Peyer's patch (tissue), 4 donors: ENCODE data around the gene KARS1. TPM values are rescaled to one million over a fixed set of nuclear protein-coding genes. Genes with fewer than 3 reads are reported as not detected.

ENCODE experiments used
- DNase-seq, 3 donors: peaks; one replicate each; pipeline ENCODE4 v3.0.0-alpha.2; 2017 to 2019
- H3K27ac ChIP-seq, 4 donors: fragments of 200-600 bp; sonication (generic); one replicate each; pipeline ENCODE4 v1.5.1; 2016 to 2019
- H3K27me3 ChIP-seq, 2 donors: fragments of 200-600 bp; sonication (generic); one replicate each; pipeline ENCODE4 v1.5.1; 2019
- H3K36me3 ChIP-seq, 3 donors: fragments of 200-600 bp; sonication (generic); one replicate each; pipeline ENCODE4 v1.5.1; 2016 to 2019
- H3K4me1 ChIP-seq, 4 donors: fragments of 200-600 bp; sonication (generic); one replicate each; pipeline ENCODE4 v1.5.1; 2016 to 2019
- H3K4me3 ChIP-seq, 4 donors: fragments of 200-600 bp; sonication (generic); 1 replicate in 3 of 4; 2 replicates in 1 of 4; pipeline ENCODE4 v1.5.1; 2016 to 2019; ENCODE audit warnings: mild to moderate bottlenecking in 1 of 4
- H3K9me3 ChIP-seq, 4 donors: fragments of 200-600 bp; sonication (generic); one replicate each; pipeline ENCODE4 v1.5.1; 2016 to 2019; ENCODE audit warnings: mild to moderate bottlenecking in 1 of 4
- POLR2A ChIP-seq, 2 donors: fragments of 450-650 bp; IDR thresholded peaks; one replicate each; pipeline ENCODE4 v1.5.1; 2017; ENCODE audit warnings: antibody characterized with exemption in 2 of 2, mild to moderate bottlenecking in 2 of 2, moderate library complexity in 2 of 2
- total RNA-seq, 4 donors: library from RNA; depleted of rRNA; stranded (reverse); fragments of >200 nt; gene quantifications; one replicate each; pipeline ENCODE4 v1.1.0, GENCODE V29; 2016
- TF ChIP-seq, protein P1 (sequence below), 6 experiments: fragments of 450-650 bp in 4 of 6; fragments of 200-600 bp in 2 of 6; sonication (generic) in 1 of 6; IDR thresholded peaks; one replicate each; pipeline ENCODE4 v1.5.1; 2017 to 2019; ENCODE audit warnings: antibody characterized with exemption in 6 of 6, mild to moderate bottlenecking in 3 of 6, moderate library complexity in 1 of 6

KARS1 gene
- 10 to 100 TPM; 71.3 to 87.5 (median 82.7) TPM for total RNA-seq

DNA sequence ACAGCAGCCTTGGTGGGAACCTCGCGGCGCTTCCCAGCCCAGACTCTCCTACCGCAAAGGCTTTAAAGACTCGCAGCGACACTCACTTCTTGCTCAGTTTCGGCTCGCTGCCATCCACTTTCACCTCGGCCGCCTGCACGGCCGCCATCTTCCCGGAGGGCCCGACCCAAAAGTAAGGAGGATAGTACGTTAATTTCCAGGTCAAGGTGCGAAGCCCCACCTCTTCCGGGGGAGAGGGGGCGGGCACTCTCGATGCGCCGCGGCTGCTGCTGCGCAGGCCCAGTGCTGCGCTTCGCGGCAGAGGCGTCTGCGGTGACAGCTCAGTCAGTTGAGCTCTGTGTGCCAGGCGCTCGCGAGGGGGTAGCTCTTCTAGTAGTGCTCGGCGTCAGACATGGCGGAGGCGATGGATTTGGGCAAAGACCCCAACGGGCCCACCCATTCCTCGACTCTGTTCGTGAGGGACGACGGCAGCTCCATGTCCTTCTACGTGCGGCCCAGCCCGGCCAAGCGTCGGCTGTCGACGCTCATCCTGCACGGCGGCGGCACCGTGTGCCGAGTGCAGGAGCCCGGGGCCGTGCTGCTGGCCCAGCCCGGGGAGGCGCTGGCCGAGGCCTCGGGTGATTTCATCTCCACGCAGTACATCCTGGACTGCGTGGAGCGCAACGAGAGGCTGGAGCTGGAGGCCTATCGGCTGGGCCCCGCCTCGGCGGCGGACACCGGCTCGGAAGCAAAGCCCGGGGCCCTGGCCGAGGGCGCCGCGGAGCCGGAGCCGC, at the start of gene KARS1, which contains the start of gene TERF2IP:
TSS of gene KARS1 (minus strand) at position 174 of the 773 bp plus-strand sequence. CDS start at position 148, 26 bp downstream.
TSS of gene TERF2IP (plus strand) at position 282 of the 773 bp plus-strand sequence. CDS start at position 392, 110 bp downstream.
- H3K27me3 ChIP-seq, result no peaks in the 10 kb centered on the region
- TF ChIP-seq, protein P1, sequence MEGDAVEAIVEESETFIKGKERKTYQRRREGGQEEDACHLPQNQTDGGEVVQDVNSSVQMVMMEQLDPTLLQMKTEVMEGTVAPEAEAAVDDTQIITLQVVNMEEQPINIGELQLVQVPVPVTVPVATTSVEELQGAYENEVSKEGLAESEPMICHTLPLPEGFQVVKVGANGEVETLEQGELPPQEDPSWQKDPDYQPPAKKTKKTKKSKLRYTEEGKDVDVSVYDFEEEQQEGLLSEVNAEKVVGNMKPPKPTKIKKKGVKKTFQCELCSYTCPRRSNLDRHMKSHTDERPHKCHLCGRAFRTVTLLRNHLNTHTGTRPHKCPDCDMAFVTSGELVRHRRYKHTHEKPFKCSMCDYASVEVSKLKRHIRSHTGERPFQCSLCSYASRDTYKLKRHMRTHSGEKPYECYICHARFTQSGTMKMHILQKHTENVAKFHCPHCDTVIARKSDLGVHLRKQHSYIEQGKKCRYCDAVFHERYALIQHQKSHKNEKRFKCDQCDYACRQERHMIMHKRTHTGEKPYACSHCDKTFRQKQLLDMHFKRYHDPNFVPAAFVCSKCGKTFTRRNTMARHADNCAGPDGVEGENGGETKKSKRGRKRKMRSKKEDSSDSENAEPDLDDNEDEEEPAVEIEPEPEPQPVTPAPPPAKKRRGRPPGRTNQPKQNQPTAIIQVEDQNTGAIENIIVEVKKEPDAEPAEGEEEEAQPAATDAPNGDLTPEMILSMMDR (IDR thresholded peaks at IDR 0.05), result no peak
- TF ChIP-seq POLR2A (IDR thresholded peaks at IDR 0.05), result peak; percentile 93 to 97
- DNase-seq, result peak; percentile 92 to 98 (median 95)
- peak within 1 kb of the TSS; percentile 71 to 94 (median 92) for H3K4me3 ChIP-seq
- H3K27ac ChIP-seq, result peak within 1 kb of the TSS; percentile 91 to 97 (median 96)
- H3K36me3 ChIP-seq, result peaks cover 0 to 14% (median 0%) of the 10 kb centered on the region in 3 donors
- no peaks in the 10 kb centered on the region for H3K9me3 ChIP-seq
- H3K4me1 ChIP-seq, result peaks cover 0 to 50% (median 17%) of the 10 kb centered on the region in 4 donors

DNA sequence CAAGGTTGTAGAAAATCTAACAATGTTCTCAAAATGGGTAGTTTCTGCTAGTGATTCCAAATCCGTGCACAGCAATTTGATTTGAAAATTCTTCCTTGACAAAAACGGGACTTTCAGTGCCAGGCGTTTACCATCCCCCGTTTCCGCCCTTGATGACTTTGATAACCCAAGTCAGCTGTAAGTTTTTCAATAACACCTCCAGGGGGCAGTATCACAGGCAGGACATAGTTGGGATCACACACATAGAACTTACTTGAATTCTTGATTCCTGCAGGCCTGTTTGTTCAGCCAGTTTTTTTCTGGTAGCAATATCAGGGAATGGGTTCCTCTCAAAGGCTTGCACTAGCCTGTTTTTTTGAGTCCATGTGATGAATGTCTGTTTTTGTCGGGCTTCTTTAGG, 48.2 kb upstream of the KARS1 start:
- Histone ChIP-seq H3K27me3 (no peaks in the 10 kb centered on the region), H3K9me3 (no peaks in the 10 kb centered on the region), H3K36me3 (no peaks in the 10 kb centered on the region), H3K4me1 (no peaks in the 10 kb centered on the region), H3K27ac (no peak overlapping the region), H3K4me3 (no peak overlapping the region)
- no peak for DNase-seq
- TF ChIP-seq, protein P1 (IDR thresholded peaks at IDR 0.05), result peak in 4 of 6 experiments; percentile 8 to 38 (median 32)
- no peak for TF ChIP-seq POLR2A (IDR thresholded peaks at IDR 0.05)

DNA sequence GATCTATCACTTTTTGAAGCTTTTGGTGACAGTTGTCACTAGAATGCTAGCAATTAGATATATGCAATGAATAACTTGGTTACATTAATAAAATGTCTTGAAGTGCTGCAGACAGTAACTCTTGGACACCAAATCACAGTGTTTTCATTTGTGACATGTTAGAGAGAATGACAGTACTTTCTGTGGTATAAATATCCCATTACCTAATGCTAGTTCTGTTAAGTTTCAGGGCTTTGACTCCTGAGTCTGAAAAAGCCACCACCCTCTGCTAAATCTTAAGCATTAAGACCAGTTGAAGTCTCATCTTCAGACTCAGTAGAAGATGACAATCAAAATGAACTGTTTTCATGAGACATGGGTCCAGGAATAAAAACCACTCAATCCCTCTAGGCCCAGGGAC, 39.9 kb upstream of the KARS1 start:
- no peak overlapping the region for H3K27ac ChIP-seq
- TF ChIP-seq, protein P1 (IDR thresholded peaks at IDR 0.05), result no peak

DNA sequence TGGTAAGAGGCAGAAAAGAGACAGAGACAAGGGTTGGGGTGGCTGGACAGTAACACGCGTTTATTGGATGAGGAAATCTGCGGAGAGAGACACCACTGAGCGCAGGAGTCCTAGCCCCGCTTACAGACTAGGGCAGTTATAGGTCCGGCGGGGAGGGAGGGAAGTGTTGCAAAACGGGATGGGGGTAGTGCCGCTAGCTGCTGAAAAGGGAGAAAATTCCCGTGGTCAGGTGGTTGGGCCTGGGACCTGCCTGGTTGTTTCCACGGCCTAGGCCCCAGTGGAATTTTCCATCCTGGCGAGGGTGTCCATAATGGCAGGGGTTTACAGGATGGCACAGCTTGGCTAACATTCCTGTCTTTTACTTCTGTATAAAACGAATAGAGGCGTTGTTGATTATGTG, 34.8 kb upstream of the KARS1 start:
- TF ChIP-seq, protein P1 (IDR thresholded peaks at IDR 0.05), result no peak
- TF ChIP-seq POLR2A (IDR thresholded peaks at IDR 0.05), result no peak
- DNase-seq, result no peak
- H3K36me3 ChIP-seq, result no peaks in the 10 kb centered on the region
- H3K27me3 ChIP-seq, result no peaks in the 10 kb centered on the region
- H3K27ac ChIP-seq, result no peak overlapping the region
- no peaks in the 10 kb centered on the region for H3K9me3 ChIP-seq
- H3K4me1 ChIP-seq, result no peaks in the 10 kb centered on the region
- no peak overlapping the region for H3K4me3 ChIP-seq

More for the DNA sequence above, 39.9 kb upstream of the KARS1 start:
- Histone ChIP-seq H3K27me3 (no peaks in the 10 kb centered on the region), H3K4me1 (no peaks in the 10 kb centered on the region), H3K4me3 (no peak overlapping the region), H3K9me3 (no peaks in the 10 kb centered on the region), H3K36me3 (no peaks in the 10 kb centered on the region)
- no peak for DNase-seq

DNA sequence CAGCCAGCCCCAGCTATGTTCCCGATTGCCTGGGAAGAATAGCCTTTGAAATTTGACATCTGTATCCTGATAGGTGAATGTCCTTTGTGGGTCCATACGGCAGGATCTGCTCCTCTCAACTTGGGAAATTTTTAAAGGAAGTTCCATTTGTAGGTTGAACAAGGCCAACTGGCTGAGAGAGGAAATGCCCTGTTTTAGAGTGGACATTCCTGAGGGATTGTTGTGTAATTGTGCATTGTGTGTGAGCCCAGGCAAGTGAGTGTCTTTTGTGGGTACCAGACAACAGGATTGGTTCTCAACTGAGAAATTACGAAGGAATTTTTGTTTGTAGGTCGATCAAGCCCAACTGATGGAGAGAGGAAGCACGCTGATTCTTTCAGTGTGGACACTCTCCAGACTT, 31.9 kb upstream of the KARS1 start:
- no peaks in the 10 kb centered on the region for H3K9me3 ChIP-seq
- H3K27me3 ChIP-seq, result no peaks in the 10 kb centered on the region
- no peaks in the 10 kb centered on the region for H3K4me1 ChIP-seq
- no peaks in the 10 kb centered on the region for H3K36me3 ChIP-seq
- no peak for DNase-seq
- no peak overlapping the region for H3K4me3 ChIP-seq
- TF ChIP-seq POLR2A (IDR thresholded peaks at IDR 0.05), result no peak
- TF ChIP-seq, protein P1 (IDR thresholded peaks at IDR 0.05), result no peak
- H3K27ac ChIP-seq, result no peak overlapping the region
